Endothelial cell of umbilical vein (primary cell): ENCODE measurements around the gene CAP2.

Experiments
- CTCF ChIP-seq, 2 donors: IDR thresholded peaks; 1 replicate in 1 of 2; 2 replicates in 1 of 2; pipeline ENCODE4 v1.5.1; 2011; ENCODE audit warnings: low read length in 2 of 2, mild to moderate bottlenecking in 2 of 2, moderate library complexity in 2 of 2, control low read depth in 1 of 2, inconsistent platforms in 1 of 2, low read depth in 1 of 2; ENCODE audit not compliant: insufficient read depth in 1 of 2; ENCODE audit errors: extremely low read depth in 1 of 2
- MYC ChIP-seq: IDR thresholded peaks from one replicate; pipeline ENCODE4 v1.6.1; 2011; ENCODE audit warnings: mild to moderate bottlenecking, low read depth, low read length
- POLR2AphosphoS5 ChIP-seq: IDR thresholded peaks from 2 replicates; pipeline ENCODE4 v1.6.1; 2012; ENCODE audit warnings: low read depth, mild to moderate bottlenecking, control low read depth, low read length, moderate library complexity; ENCODE audit not compliant: insufficient read depth

GRCh38 chr6:17442196-17442595 lies 48.8 kb downstream of the CAP2 start:
- TF ChIP-seq POLR2AphosphoS5 (no peak), CTCF (IDR thresholded peaks at IDR 0.05; ENCODE audit: extremely low read depth in 1 of 2, insufficient read depth in 1 of 2, low read depth in 1 of 2, low read length in 2 of 2) (no peak), MYC (no peak)
